Measurements from ENCODE around the gene ANXA4. TPM values are rescaled to one million over a fixed set of nuclear protein-coding genes. Genes with fewer than 3 reads are reported as not detected.

Gene ANXA4
- total and polyA plus RNA-seq, 2 of the 13 experiments (the other 11 are each of a cell fraction or from before 2014, with no cell fraction given) = 155 to 168 TPM

DNA sequence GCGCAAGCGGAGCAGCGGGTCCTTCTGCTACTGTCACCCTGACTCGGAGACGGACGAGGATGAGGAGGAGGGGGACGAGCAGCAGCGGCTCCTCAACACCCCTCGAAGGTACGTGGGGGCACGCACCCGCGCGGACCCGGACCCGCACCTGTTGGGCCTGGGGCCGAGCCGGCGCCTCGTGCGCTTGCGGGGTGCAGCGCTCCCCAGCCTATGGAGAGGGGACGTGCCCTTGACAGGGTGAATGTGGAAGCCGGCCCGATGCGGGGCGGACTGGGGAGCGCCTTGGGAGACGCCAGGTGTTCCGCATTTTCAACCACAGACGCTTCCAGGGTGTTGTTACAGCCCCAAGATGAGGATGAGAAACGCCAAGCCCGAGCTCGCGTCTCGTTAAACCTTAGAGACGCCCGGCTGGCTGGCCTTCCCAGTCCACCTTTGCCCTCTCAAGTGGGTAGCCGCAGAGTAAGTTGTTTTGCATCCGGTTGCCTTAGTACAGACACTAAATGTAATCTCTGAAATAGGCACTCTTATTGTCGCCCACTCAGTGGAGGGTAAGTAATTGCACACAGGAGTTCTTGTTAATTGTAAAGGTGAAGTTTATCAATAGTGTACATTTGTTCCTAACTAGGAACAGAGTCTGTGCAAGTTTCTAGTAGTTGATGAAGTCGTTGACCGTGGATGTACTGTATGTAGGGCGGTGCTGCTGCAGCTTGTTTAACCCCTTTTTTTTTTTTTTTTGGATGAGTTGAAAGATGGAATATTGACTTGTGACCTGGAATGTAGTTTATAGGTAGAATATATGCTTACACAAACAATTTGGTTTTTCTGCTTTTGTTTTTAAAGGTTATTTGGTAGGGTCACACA lies 88.3 kb downstream of the ANXA4 start (continued):
- no peak for TF ChIP-seq TAF1 (CRISPR knock-in tag; IDR thresholded peaks at IDR 0.05)
- no peak for TF ChIP-seq SP4 (CRISPR knock-in tag; IDR thresholded peaks at IDR 0.05)
- TF ChIP-seq FOXM1 (CRISPR knock-in tag; IDR thresholded peaks at IDR 0.05) = no peak
- TF ChIP-seq ZNF234 (CRISPR knock-in tag; conservative IDR thresholded peaks at IDR 0.05) = no peak
- TF ChIP-seq ZKSCAN1 (IDR thresholded peaks at IDR 0.05; ENCODE audit: low read length) = no peak
- TF ChIP-seq PCBP1 (IDR thresholded peaks at IDR 0.05; ENCODE audit: borderline replicate concordance, low read depth, low read length) = no peak
- TF ChIP-seq SRF (IDR thresholded peaks at IDR 0.05; ENCODE audit: low read depth, low read length) = no peak
- TF ChIP-seq, protein P1, sequence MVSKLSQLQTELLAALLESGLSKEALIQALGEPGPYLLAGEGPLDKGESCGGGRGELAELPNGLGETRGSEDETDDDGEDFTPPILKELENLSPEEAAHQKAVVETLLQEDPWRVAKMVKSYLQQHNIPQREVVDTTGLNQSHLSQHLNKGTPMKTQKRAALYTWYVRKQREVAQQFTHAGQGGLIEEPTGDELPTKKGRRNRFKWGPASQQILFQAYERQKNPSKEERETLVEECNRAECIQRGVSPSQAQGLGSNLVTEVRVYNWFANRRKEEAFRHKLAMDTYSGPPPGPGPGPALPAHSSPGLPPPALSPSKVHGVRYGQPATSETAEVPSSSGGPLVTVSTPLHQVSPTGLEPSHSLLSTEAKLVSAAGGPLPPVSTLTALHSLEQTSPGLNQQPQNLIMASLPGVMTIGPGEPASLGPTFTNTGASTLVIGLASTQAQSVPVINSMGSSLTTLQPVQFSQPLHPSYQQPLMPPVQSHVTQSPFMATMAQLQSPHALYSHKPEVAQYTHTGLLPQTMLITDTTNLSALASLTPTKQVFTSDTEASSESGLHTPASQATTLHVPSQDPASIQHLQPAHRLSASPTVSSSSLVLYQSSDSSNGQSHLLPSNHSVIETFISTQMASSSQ (IDR thresholded peaks at IDR 0.05; ENCODE audit: low read depth) = no peak
- TF ChIP-seq, protein P1 (CRISPR knock-in tag; IDR thresholded peaks at IDR 0.05; ENCODE audit: borderline replicate concordance) = no peak
- no peak for TF ChIP-seq ZC3H13 (CRISPR knock-in tag; IDR thresholded peaks at IDR 0.05)
- no peak for TF ChIP-seq CHCHD3 (CRISPR knock-in tag; IDR thresholded peaks at IDR 0.05)
- TF ChIP-seq, protein P2, sequence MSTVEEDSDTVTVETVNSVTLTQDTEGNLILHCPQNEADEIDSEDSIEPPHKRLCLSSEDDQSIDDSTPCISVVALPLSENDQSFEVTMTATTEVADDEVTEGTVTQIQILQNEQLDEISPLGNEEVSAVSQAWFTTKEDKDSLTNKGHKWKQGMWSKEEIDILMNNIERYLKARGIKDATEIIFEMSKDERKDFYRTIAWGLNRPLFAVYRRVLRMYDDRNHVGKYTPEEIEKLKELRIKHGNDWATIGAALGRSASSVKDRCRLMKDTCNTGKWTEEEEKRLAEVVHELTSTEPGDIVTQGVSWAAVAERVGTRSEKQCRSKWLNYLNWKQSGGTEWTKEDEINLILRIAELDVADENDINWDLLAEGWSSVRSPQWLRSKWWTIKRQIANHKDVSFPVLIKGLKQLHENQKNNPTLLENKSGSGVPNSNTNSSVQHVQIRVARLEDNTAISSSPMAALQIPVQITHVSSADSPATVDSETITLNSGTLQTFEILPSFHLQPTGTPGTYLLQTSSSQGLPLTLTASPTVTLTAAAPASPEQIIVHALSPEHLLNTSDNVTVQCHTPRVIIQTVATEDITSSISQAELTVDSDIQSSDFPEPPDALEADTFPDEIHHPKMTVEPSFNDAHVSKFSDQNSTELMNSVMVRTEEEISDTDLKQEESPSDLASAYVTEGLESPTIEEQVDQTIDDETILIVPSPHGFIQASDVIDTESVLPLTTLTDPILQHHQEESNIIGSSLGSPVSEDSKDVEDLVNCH (CRISPR knock-in tag; IDR thresholded peaks at IDR 0.05) = no peak
- TF ChIP-seq, protein P3, sequence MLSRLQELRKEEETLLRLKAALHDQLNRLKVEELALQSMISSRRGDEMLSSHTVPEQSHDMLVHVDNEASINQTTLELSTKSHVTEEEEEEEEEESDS (CRISPR knock-in tag; IDR thresholded peaks at IDR 0.05; ENCODE audit: borderline replicate concordance) = no peak
- TF ChIP-seq ZNF230 (CRISPR knock-in tag; IDR thresholded peaks at IDR 0.05) = no peak
- no peak for TF ChIP-seq ZNF614 (CRISPR knock-in tag; IDR thresholded peaks at IDR 0.05; ENCODE audit: borderline replicate concordance)
- TF ChIP-seq SP5 (CRISPR knock-in tag; IDR thresholded peaks at IDR 0.05; ENCODE audit: borderline replicate concordance, low read depth) = no peak
- no peak for TF ChIP-seq FOXA1 (IDR thresholded peaks at IDR 0.05)
- no peak for TF ChIP-seq FOXA1 (CRISPR knock-in tag; IDR thresholded peaks at IDR 0.05)
- TF ChIP-seq KMT2A (CRISPR knock-in tag; IDR thresholded peaks at IDR 0.05) = peak; percentile 9; the same call in 1 of the 2 replicates
- no peak for TF ChIP-seq GATAD2A (CRISPR knock-in tag; IDR thresholded peaks at IDR 0.05)
- TF ChIP-seq, protein P4, sequence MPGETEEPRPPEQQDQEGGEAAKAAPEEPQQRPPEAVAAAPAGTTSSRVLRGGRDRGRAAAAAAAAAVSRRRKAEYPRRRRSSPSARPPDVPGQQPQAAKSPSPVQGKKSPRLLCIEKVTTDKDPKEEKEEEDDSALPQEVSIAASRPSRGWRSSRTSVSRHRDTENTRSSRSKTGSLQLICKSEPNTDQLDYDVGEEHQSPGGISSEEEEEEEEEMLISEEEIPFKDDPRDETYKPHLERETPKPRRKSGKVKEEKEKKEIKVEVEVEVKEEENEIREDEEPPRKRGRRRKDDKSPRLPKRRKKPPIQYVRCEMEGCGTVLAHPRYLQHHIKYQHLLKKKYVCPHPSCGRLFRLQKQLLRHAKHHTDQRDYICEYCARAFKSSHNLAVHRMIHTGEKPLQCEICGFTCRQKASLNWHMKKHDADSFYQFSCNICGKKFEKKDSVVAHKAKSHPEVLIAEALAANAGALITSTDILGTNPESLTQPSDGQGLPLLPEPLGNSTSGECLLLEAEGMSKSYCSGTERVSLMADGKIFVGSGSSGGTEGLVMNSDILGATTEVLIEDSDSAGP (CRISPR knock-in tag; IDR thresholded peaks at IDR 0.05; ENCODE audit: borderline replicate concordance) = peak; percentile 43; the same call in 1 of the 2 replicates
- TF ChIP-seq ZNF24 (IDR thresholded peaks at IDR 0.05) = no peak

Data from HepG2 (cell line).